Vagina (tissue), 2 donors: ENCODE measurements around the gene FBXO34. TPM values are rescaled to one million over a fixed set of nuclear protein-coding genes. Genes with fewer than 3 reads are reported as not detected.

Source experiments
- DNase-seq, 2 donors: peaks; one replicate each; pipeline ENCODE4 v3.0.0-alpha.2; 2017; ENCODE audit errors: extremely low spot score in 2 of 2
- H3K27ac ChIP-seq: fragments of 200-600 bp; sonication (generic); one replicate; pipeline ENCODE4 v1.5.1; 2019
- H3K27me3 ChIP-seq: fragments of 200-600 bp; sonication (generic); one replicate; pipeline ENCODE4 v1.5.1; 2019
- H3K36me3 ChIP-seq, 2 donors: fragments of 200-600 bp; sonication (generic); one replicate each; pipeline ENCODE4 v1.5.1; 2017 to 2019
- H3K4me1 ChIP-seq: fragments of 200-600 bp; sonication (generic); one replicate; pipeline ENCODE4 v1.5.1; 2019
- H3K4me3 ChIP-seq, 2 donors: fragments of 200-600 bp; sonication (generic); 1 replicate in 1 of 2; 2 replicates in 1 of 2; pipeline ENCODE4 v1.5.1; 2016 to 2019
- H3K9me3 ChIP-seq: fragments of 200-600 bp; sonication (generic); one replicate; pipeline ENCODE4 v1.5.1; 2019
- CTCF ChIP-seq, 3 experiments: fragments of 450-650 bp in 2 of 3; fragments of 200-600 bp in 1 of 3; sonication (generic) in 1 of 3; IDR thresholded peaks; one replicate each; pipeline ENCODE4 v1.5.1; 2017 to 2019; ENCODE audit warnings: antibody characterized with exemption in 3 of 3, mild to moderate bottlenecking in 2 of 3, moderate library complexity in 2 of 3
- POLR2A ChIP-seq, 2 donors: fragments of 450-650 bp; IDR thresholded peaks; one replicate each; pipeline ENCODE4 v1.6.1; 2017; ENCODE audit warnings: antibody characterized with exemption in 2 of 2, mild to moderate bottlenecking in 2 of 2, moderate library complexity in 2 of 2
- POLR2AphosphoS5 ChIP-seq, 2 donors: sonication (generic); formaldehyde crosslinking; IDR thresholded peaks; one replicate each; pipeline ENCODE4 v1.9.0; 2017; ENCODE audit warnings: antibody characterized with exemption in 2 of 2, mild to moderate bottlenecking in 2 of 2, low read depth in 1 of 2; ENCODE audit not compliant: insufficient read depth in 1 of 2
- intact Hi-C: fragments of 100-400 bp; cut with DNase I; formaldehyde crosslinking; loops from one replicate; pipeline ENCODE4 v1.15.1; 2023
- total RNA-seq: library from RNA; depleted of rRNA; stranded (reverse); fragments of >200 nt; gene quantifications from one replicate; pipeline ENCODE4 v1.2.3, GENCODE V29; 2016

Gene FBXO34
- total RNA-seq, 1 donor from 2014 or later, result 24.6 TPM

- Histone ChIP-seq H3K36me3 (no peaks in the 10 kb centered on the region), H3K9me3 (no peaks in the 10 kb centered on the region), H3K4me3 (no peak overlapping the region), H3K27me3 (no peaks in the 10 kb centered on the region), H3K4me1 (peaks cover 29% of the 10 kb centered on the region), H3K27ac (no peak overlapping the region)
- no peak for DNase-seq
- intact Hi-C loops, result no loop called here
- TF ChIP-seq POLR2AphosphoS5 (IDR thresholded peaks at IDR 0.05; ENCODE audit: insufficient read depth in 1 of 2, low read depth in 1 of 2) (no peak), POLR2A (IDR thresholded peaks at IDR 0.05) (no peak), CTCF (IDR thresholded peaks at IDR 0.05) (no peak)
Measured at GRCh38 chr14:55324812-55325211, 53.6 kb downstream of the FBXO34 start.

- no peak for DNase-seq
- no peak for TF ChIP-seq POLR2A (IDR thresholded peaks at IDR 0.05)
- TF ChIP-seq POLR2AphosphoS5 (IDR thresholded peaks at IDR 0.05; ENCODE audit: insufficient read depth in 1 of 2, low read depth in 1 of 2), result no peak
- no peak for TF ChIP-seq CTCF (IDR thresholded peaks at IDR 0.05)
- Histone ChIP-seq H3K27ac (no peak overlapping the region), H3K4me3 (no peak overlapping the region), H3K36me3 (no peaks in the 10 kb centered on the region), H3K27me3 (no peaks in the 10 kb centered on the region), H3K9me3 (no peaks in the 10 kb centered on the region), H3K4me1 (peaks cover 44% of the 10 kb centered on the region)
- intact Hi-C loops, result no loop called here
Measured at GRCh38 chr14:55327179-55327578, 56.0 kb downstream of the FBXO34 start.

GRCh38 chr14:55328317-55328716 lies 57.1 kb downstream of the FBXO34 start:
- no peak for DNase-seq
- TF ChIP-seq CTCF (IDR thresholded peaks at IDR 0.05) (no peak), POLR2AphosphoS5 (IDR thresholded peaks at IDR 0.05; ENCODE audit: insufficient read depth in 1 of 2, low read depth in 1 of 2) (no peak), POLR2A (IDR thresholded peaks at IDR 0.05) (no peak)
- Histone ChIP-seq H3K9me3 (no peaks in the 10 kb centered on the region), H3K36me3 (no peaks in the 10 kb centered on the region), H3K27ac (no peak overlapping the region), H3K27me3 (no peaks in the 10 kb centered on the region), H3K4me1 (peaks cover 52% of the 10 kb centered on the region), H3K4me3 (no peak overlapping the region)
- intact Hi-C loops, result no loop called here

GRCh38 chr14:55329999-55330710 lies 58.9 kb downstream of the FBXO34 start:
- Histone ChIP-seq H3K4me3 (no peak overlapping the region), H3K9me3 (no peaks in the 10 kb centered on the region), H3K36me3 (no peaks in the 10 kb centered on the region), H3K27ac (peak overlapping the region; percentile 69), H3K27me3 (no peaks in the 10 kb centered on the region), H3K4me1 (peaks cover 67% of the 10 kb centered on the region)
- DNase-seq, result no peak
- TF ChIP-seq POLR2AphosphoS5 (IDR thresholded peaks at IDR 0.05; ENCODE audit: insufficient read depth in 1 of 2, low read depth in 1 of 2), result no peak
- intact Hi-C loops, result no loop called here

GRCh38 chr14:55332654-55333570 lies 61.7 kb downstream of the FBXO34 start:
- H3K9me3 ChIP-seq, result no peaks in the 10 kb centered on the region
- peak overlapping the region; percentile 58 for H3K27ac ChIP-seq
- peaks cover 74% of the 10 kb centered on the region for H3K4me1 ChIP-seq
- intact Hi-C loops, result no loop called here
- H3K27me3 ChIP-seq, result no peaks in the 10 kb centered on the region
- DNase-seq, result no peak
- no peak overlapping the region for H3K4me3 ChIP-seq
- TF ChIP-seq CTCF (IDR thresholded peaks at IDR 0.05) (no peak), POLR2AphosphoS5 (IDR thresholded peaks at IDR 0.05; ENCODE audit: insufficient read depth in 1 of 2, low read depth in 1 of 2) (no peak), POLR2A (IDR thresholded peaks at IDR 0.05) (no peak)
- no peaks in the 10 kb centered on the region for H3K36me3 ChIP-seq
